Measurements from ENCODE around the gene CA10. TPM values are rescaled to one million over a fixed set of nuclear protein-coding genes. Genes with fewer than 3 reads are reported as not detected.

The CA10 gene
- total and polyA plus RNA-seq, 2 experiments from 2014 or later, result not detected

DNA sequence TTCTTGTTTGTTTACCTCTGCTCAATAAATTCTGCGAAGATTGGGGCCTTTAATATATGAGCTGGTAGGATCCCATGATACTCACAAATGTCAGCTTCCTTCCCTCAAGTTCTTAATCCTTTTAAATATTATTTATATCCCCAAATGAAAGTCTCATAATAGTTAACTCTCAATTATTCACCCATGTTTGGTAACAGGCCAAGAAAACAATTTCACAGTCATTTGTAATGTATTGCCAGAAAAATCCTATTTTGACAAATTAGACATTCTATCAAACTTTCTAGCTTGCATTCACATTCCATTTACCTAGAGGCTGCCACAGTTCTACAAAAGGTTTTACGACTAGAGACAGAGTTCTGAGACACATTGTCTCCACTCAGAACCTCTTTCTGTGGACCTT lies 457.0 kb downstream of the CA10 start:
- H3K9me3 ChIP-seq (ENCODE audit: low read depth), result no peaks in the 10 kb centered on the region
- in situ Hi-C loops (cut with MboI), result no loop called here

DNA sequence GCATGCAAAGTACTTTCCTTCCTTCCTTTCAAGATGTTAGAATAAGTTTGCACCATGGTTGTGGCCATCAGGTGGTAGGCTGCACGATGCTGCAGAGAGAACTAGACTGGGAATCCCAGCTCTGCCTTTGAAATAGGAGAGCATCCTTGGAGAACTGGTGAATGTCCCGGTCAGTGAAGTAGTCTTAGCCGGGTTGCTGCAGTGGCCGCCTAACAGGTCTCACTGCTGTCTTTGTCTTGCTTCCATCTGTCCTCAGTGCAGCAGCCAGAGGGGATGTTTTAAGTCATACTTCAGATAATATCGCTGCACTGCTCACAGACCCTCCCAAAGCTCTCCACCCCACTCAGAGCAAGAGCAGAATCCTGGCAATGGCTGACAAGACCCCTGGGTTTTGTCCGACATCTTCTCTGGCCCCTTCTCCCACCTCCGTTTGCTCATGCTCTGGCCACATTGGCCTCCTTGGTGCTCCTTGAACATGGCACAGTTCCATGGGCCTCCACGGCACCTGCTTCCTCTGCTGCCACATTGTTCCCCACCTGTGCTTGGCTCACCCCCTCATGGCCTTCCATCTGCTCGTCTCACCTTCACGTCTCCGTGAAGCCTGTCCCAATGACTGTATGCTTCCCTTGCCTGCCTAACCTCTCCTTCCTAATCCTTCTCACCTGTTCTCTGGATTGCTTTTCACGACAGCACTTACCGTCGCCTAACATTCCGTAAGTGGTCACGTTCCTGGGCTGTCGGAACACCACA lies 458.3 kb downstream of the CA10 start:
- DNase-seq, result no peak
- Histone ChIP-seq H3K9me3 (ENCODE audit: low read depth) (no peaks in the 10 kb centered on the region), H2AFZ (no peak overlapping the region), H3K79me2 (ENCODE audit: insufficient read depth) (no peaks in the 10 kb centered on the region), H3K9ac (no peak overlapping the region), H3K4me2 (ENCODE audit: unreplicated experiment) (no peak overlapping the region), H3K36me3 (ENCODE audit: low read depth) (no peaks in the 10 kb centered on the region), H3F3A (ENCODE audit: insufficient read depth) (no peaks in the 10 kb centered on the region), H4K20me1 (ENCODE audit: insufficient read depth) (no peaks in the 10 kb centered on the region), H3K27ac (no peak overlapping the region), H3K4me3 (no peak overlapping the region), H3K27me3 (replicated peaks; ENCODE audit: insufficient read depth) (no peaks in the 10 kb centered on the region), H3K4me1 (ENCODE audit: insufficient read depth) (no peaks in the 10 kb centered on the region), H3K9me2 (ENCODE audit: insufficient read depth) (no peaks in the 10 kb centered on the region)
- no peak for TF ChIP-seq EZH2 (IDR thresholded peaks at IDR 0.05; ENCODE audit: insufficient read depth, poor library complexity, severe bottlenecking)
- no peak for TF ChIP-seq EZH2phosphoT487 (IDR thresholded peaks at IDR 0.05; ENCODE audit: insufficient read depth, low read depth)
- in situ Hi-C loops (cut with MboI), result no loop called here
- 39 to 45% methylated on average over 17 of the region's 17 CpGs for WGBS, 2 experiments (ENCODE audit: low coverage in 1 of 2, low lambda C conversion rate in 2 of 2, missing lambda C conversion rate in 2 of 2)

More for the DNA sequence above, 457.0 kb downstream of the CA10 start:
- no peaks in the 10 kb centered on the region for H4K20me1 ChIP-seq (ENCODE audit: insufficient read depth)
- H3K4me1 ChIP-seq (ENCODE audit: insufficient read depth), result no peaks in the 10 kb centered on the region
- H3K36me3 ChIP-seq (ENCODE audit: low read depth), result no peaks in the 10 kb centered on the region
- H3K4me3 ChIP-seq, result no peak overlapping the region
- H2AFZ ChIP-seq, result no peak overlapping the region
- no peak for DNase-seq
- no peaks in the 10 kb centered on the region for H3K9me2 ChIP-seq (ENCODE audit: insufficient read depth)
- H3K9ac ChIP-seq, result no peak overlapping the region
- 9 to 10% methylated on average over 2 of the region's 2 CpGs for WGBS, 2 experiments (ENCODE audit: low coverage in 1 of 2, low lambda C conversion rate in 2 of 2, missing lambda C conversion rate in 2 of 2)
- H3K79me2 ChIP-seq (ENCODE audit: insufficient read depth), result no peaks in the 10 kb centered on the region
- H3K27ac ChIP-seq, result no peak overlapping the region
- TF ChIP-seq EZH2 (IDR thresholded peaks at IDR 0.05; ENCODE audit: insufficient read depth, poor library complexity, severe bottlenecking) (no peak), EZH2phosphoT487 (IDR thresholded peaks at IDR 0.05; ENCODE audit: insufficient read depth, low read depth) (no peak)
- no peaks in the 10 kb centered on the region for H3K27me3 ChIP-seq (replicated peaks; ENCODE audit: insufficient read depth)
- no peak overlapping the region for H3K4me2 ChIP-seq (ENCODE audit: unreplicated experiment)
- H3F3A ChIP-seq (ENCODE audit: insufficient read depth), result no peaks in the 10 kb centered on the region

DNA sequence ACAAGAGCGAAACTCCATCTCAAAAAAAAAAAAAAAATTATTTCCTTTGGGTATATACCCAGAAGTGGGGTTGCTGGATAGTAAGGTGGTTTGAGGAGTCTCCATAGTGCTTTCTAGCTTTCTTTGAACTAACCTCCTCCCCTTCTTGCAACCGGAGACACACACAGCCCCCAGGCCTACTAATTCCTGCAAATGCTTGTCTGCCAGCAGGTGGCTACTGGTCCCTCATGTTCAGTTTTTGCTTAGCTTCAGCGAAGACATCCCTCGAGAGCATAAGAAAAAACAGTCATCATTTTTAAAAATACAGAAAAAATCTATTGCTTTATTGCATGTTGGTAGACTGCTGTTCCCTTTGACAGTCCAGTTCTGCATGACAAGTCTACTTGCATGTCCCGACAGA lies 459.2 kb downstream of the CA10 start:
- H3K27ac ChIP-seq, result no peak overlapping the region
- no peaks in the 10 kb centered on the region for H3K79me2 ChIP-seq (ENCODE audit: insufficient read depth)
- 36 to 44% methylated on average over 5 of the region's 5 CpGs for WGBS, 2 experiments (ENCODE audit: low coverage in 1 of 2, low lambda C conversion rate in 2 of 2, missing lambda C conversion rate in 2 of 2)
- TF ChIP-seq EZH2phosphoT487 (IDR thresholded peaks at IDR 0.05; ENCODE audit: insufficient read depth, low read depth), result no peak
- no peak for TF ChIP-seq EZH2 (IDR thresholded peaks at IDR 0.05; ENCODE audit: insufficient read depth, poor library complexity, severe bottlenecking)
- H3K9me2 ChIP-seq (ENCODE audit: insufficient read depth), result no peaks in the 10 kb centered on the region
- DNase-seq, result no peak
- no peak overlapping the region for H3K4me2 ChIP-seq (ENCODE audit: unreplicated experiment)
- no peak overlapping the region for H2AFZ ChIP-seq
- H4K20me1 ChIP-seq (ENCODE audit: insufficient read depth), result no peaks in the 10 kb centered on the region
- H3K9me3 ChIP-seq (ENCODE audit: low read depth), result no peaks in the 10 kb centered on the region
- in situ Hi-C loops (cut with MboI), result no loop called here
- H3K9ac ChIP-seq, result no peak overlapping the region
- H3K27me3 ChIP-seq (replicated peaks; ENCODE audit: insufficient read depth), result no peaks in the 10 kb centered on the region
- no peaks in the 10 kb centered on the region for H3K36me3 ChIP-seq (ENCODE audit: low read depth)
- no peaks in the 10 kb centered on the region for H3K4me1 ChIP-seq (ENCODE audit: insufficient read depth)
- H3K4me3 ChIP-seq, result no peak overlapping the region
- H3F3A ChIP-seq (ENCODE audit: insufficient read depth), result no peaks in the 10 kb centered on the region

DNA sequence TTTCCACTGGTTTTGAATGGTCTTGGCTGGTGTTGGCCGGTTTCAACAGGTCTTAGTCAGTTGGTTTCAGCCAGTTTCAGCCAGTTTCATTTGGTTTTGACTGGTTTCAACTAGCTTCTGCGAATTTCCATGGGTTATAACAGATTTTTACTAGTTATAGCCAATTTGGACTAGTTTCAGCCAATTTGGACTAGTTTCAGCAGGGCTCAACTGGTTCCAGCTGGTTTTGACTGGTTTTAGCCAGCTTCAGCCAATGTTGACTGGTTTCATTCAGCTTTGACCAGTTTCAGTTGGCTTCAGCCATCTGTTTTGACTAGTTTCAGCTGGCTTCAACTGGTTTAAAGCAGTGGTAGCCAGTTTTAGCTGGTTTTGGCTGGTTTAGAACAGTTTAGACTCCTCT lies 465.6 kb downstream of the CA10 start:
- Histone ChIP-seq H3K9me3 (ENCODE audit: low read depth) (no peaks in the 10 kb centered on the region), H3K4me2 (ENCODE audit: unreplicated experiment) (no peak overlapping the region), H4K20me1 (ENCODE audit: insufficient read depth) (no peaks in the 10 kb centered on the region), H3K9ac (no peak overlapping the region), H3K36me3 (ENCODE audit: low read depth) (no peaks in the 10 kb centered on the region), H3K79me2 (ENCODE audit: insufficient read depth) (no peaks in the 10 kb centered on the region), H3K4me1 (ENCODE audit: insufficient read depth) (no peaks in the 10 kb centered on the region), H3K27ac (no peak overlapping the region), H3K4me3 (no peak overlapping the region), H2AFZ (no peak overlapping the region), H3K9me2 (ENCODE audit: insufficient read depth) (no peaks in the 10 kb centered on the region), H3F3A (ENCODE audit: insufficient read depth) (no peaks in the 10 kb centered on the region), H3K27me3 (replicated peaks; ENCODE audit: insufficient read depth) (no peaks in the 10 kb centered on the region)
- TF ChIP-seq EZH2phosphoT487 (IDR thresholded peaks at IDR 0.05; ENCODE audit: insufficient read depth, low read depth) (no peak), EZH2 (IDR thresholded peaks at IDR 0.05; ENCODE audit: insufficient read depth, poor library complexity, severe bottlenecking) (no peak)
- in situ Hi-C loops (cut with MboI), result no loop called here
- 2 to 4% methylated on average over 2 of the region's 2 CpGs for WGBS, 2 experiments (ENCODE audit: low coverage in 1 of 2, low lambda C conversion rate in 2 of 2, missing lambda C conversion rate in 2 of 2)
- no peak for DNase-seq
